ENCODE results near the gene KRTAP5-11.

DNA sequence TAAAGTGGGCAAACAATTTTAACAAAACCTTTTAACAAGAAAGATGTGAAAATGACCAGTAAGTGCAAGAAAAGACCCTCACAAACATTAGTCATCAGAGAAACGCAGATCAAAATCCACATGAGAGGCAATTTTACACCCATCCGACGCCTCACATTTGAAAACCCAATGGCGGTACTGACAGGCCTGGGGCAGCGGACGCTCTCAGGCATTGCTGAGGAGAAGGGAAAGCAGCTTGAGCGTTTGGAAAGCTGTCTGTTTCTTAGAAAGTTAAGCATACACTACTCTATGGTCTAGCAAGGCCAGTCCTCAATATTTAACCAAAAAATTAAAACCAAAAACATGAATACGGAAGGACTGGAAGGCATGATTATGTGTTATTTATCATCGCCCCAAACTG, 46.9 kb downstream of the KRTAP5-11 start:
- no peak for TF ChIP-seq EZH2phosphoT487 (IDR thresholded peaks at IDR 0.05; ENCODE audit: low read depth, severe bottlenecking, unreplicated experiment)
- TF ChIP-seq, protein P1, sequence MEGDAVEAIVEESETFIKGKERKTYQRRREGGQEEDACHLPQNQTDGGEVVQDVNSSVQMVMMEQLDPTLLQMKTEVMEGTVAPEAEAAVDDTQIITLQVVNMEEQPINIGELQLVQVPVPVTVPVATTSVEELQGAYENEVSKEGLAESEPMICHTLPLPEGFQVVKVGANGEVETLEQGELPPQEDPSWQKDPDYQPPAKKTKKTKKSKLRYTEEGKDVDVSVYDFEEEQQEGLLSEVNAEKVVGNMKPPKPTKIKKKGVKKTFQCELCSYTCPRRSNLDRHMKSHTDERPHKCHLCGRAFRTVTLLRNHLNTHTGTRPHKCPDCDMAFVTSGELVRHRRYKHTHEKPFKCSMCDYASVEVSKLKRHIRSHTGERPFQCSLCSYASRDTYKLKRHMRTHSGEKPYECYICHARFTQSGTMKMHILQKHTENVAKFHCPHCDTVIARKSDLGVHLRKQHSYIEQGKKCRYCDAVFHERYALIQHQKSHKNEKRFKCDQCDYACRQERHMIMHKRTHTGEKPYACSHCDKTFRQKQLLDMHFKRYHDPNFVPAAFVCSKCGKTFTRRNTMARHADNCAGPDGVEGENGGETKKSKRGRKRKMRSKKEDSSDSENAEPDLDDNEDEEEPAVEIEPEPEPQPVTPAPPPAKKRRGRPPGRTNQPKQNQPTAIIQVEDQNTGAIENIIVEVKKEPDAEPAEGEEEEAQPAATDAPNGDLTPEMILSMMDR (IDR thresholded peaks at IDR 0.05; ENCODE audit: poor library complexity), result no peak
- no peak for TF ChIP-seq EZH2 (IDR thresholded peaks at IDR 0.05; ENCODE audit: borderline replicate concordance)

All from hepatocyte (in vitro differentiated cells).